CD4-positive, alpha-beta T cell treated with Interleukin-6 for 4 hours (primary cell): ENCODE data around the gene NT5DC3.

ENCODE experiments used
- DNase-seq: peaks from one replicate; pipeline ENCODE4 v3.0.0-alpha.2; 2020; ENCODE audit warnings: mixed read lengths

The NT5DC3 gene

GRCh38 chr12:103840876-103841689 lies at the start of gene NT5DC3:
Gene NT5DC3 (minus strand): TSS chr12:103841234. CDS start chr12:103841156, 78 bp downstream.
- DNase-seq: peak; percentile 81

GRCh38 chr12:103887738-103888137 lies 46.7 kb upstream of the NT5DC3 start:
- DNase-seq: no peak

- DNase-seq: no peak
Measured at GRCh38 chr12:103886195-103886797, 45.3 kb upstream of the NT5DC3 start.

- DNase-seq: peak; percentile 60
Measured at GRCh38 chr12:103884316-103884715, 43.3 kb upstream of the NT5DC3 start.

- no peak for DNase-seq
Measured at GRCh38 chr12:103883908-103884307, 42.9 kb upstream of the NT5DC3 start.

GRCh38 chr12:103882861-103883596 lies 42.0 kb upstream of the NT5DC3 start:
- DNase-seq: no peak

- DNase-seq: no peak
Measured at GRCh38 chr12:103881261-103881660, 40.2 kb upstream of the NT5DC3 start.

GRCh38 chr12:103880299-103881142 lies 39.5 kb upstream of the NT5DC3 start:
- DNase-seq: no peak

- no peak for DNase-seq
Measured at GRCh38 chr12:103879878-103880277, 38.8 kb upstream of the NT5DC3 start.

- no peak for DNase-seq
Measured at GRCh38 chr12:103879048-103879692, 38.1 kb upstream of the NT5DC3 start.

- DNase-seq: peak; percentile 66
Measured at GRCh38 chr12:103877934-103878510, 37.0 kb upstream of the NT5DC3 start.

- no peak for DNase-seq
Measured at GRCh38 chr12:103877288-103877687, 36.3 kb upstream of the NT5DC3 start.

GRCh38 chr12:103875666-103876065 lies 34.6 kb upstream of the NT5DC3 start:
- no peak for DNase-seq

- no peak for DNase-seq
Measured at GRCh38 chr12:103868215-103868614, 27.2 kb upstream of the NT5DC3 start.

GRCh38 chr12:103865151-103865730 lies 24.2 kb upstream of the NT5DC3 start:
- DNase-seq: no peak

GRCh38 chr12:103864710-103865109 lies 23.7 kb upstream of the NT5DC3 start:
- no peak for DNase-seq

GRCh38 chr12:103858953-103859601 lies 18.0 kb upstream of the NT5DC3 start:
- no peak for DNase-seq

- DNase-seq: no peak
Measured at GRCh38 chr12:103858335-103858734, 17.3 kb upstream of the NT5DC3 start.

- DNase-seq: no peak
Measured at GRCh38 chr12:103857164-103857563, 16.1 kb upstream of the NT5DC3 start.

- no peak for DNase-seq
Measured at GRCh38 chr12:103855896-103856657, 15.0 kb upstream of the NT5DC3 start.
